Measurements from ENCODE around the gene RNF133.

- TF ChIP-seq EZH2 (IDR thresholded peaks at IDR 0.05; ENCODE audit: borderline replicate concordance, low read length) (no peak), CTCF (IDR thresholded peaks at IDR 0.05; ENCODE audit: low read length) (no peak)
Observed at GRCh38 chr7:122724366-122724765, 25.4 kb upstream of the RNF133 start.
